ENCODE data around the gene SNAPC3.
A peak's percentile ranks its signal among the peaks of the same experiment; 100 is the strongest.
"Not testable (repeated sequence)": the region's sequence is repeated elsewhere in the genome, so short reads cannot be mapped to it uniquely, and the experiment has no call there.

SNAPC3 gene

GRCh38 chr9:15422372-15423230 lies at the start of gene SNAPC3:
TSS of gene SNAPC3 (plus strand) at chr9:15422876. CDS start at chr9:15422880, 4 bp downstream.
- DNase-seq, result peak; percentile 92

- no peak for DNase-seq
Observed at GRCh38 chr9:15373881-15374280, 48.8 kb upstream of the SNAPC3 start.

- no peak for DNase-seq
Observed at GRCh38 chr9:15374310-15374709, 48.4 kb upstream of the SNAPC3 start.

- DNase-seq, result no peak
Observed at GRCh38 chr9:15374825-15375224, 47.9 kb upstream of the SNAPC3 start.

- no peak for DNase-seq
Observed at GRCh38 chr9:15377625-15378540, 44.8 kb upstream of the SNAPC3 start.

- DNase-seq, result not testable (repeated sequence)
Observed at GRCh38 chr9:15379317-15379716, 43.4 kb upstream of the SNAPC3 start.

- DNase-seq, result not testable (repeated sequence)
Observed at GRCh38 chr9:15379888-15380287, 42.8 kb upstream of the SNAPC3 start.

GRCh38 chr9:15381491-15381890 lies 41.2 kb upstream of the SNAPC3 start:
- no peak for DNase-seq

- DNase-seq, result no peak
Observed at GRCh38 chr9:15386465-15386864, 36.2 kb upstream of the SNAPC3 start.

GRCh38 chr9:15389173-15389572 lies 33.5 kb upstream of the SNAPC3 start:
- DNase-seq, result no peak

- DNase-seq, result no peak
Observed at GRCh38 chr9:15389631-15390030, 33.0 kb upstream of the SNAPC3 start.

- no peak for DNase-seq
Observed at GRCh38 chr9:15390201-15390600, 32.5 kb upstream of the SNAPC3 start.

GRCh38 chr9:15392363-15392762 lies 30.3 kb upstream of the SNAPC3 start:
- no peak for DNase-seq

GRCh38 chr9:15400281-15400941 lies 22.3 kb upstream of the SNAPC3 start:
- no peak for DNase-seq

- no peak for DNase-seq
Observed at GRCh38 chr9:15401266-15401665, 21.4 kb upstream of the SNAPC3 start.

GRCh38 chr9:15403155-15403554 lies 19.5 kb upstream of the SNAPC3 start:
- no peak for DNase-seq

- no peak for DNase-seq
Observed at GRCh38 chr9:15404171-15404570, 18.5 kb upstream of the SNAPC3 start.

- DNase-seq, result peak; percentile 14
Observed at GRCh38 chr9:15416880-15417279, 5.8 kb upstream of the SNAPC3 start.

GRCh38 chr9:15417626-15418025 lies 5.0 kb upstream of the SNAPC3 start:
- DNase-seq, result no peak

GRCh38 chr9:15420796-15421195 lies 1.9 kb upstream of the SNAPC3 start:
- DNase-seq, result no peak

GRCh38 chr9:15421532-15421931 lies 1.1 kb upstream of the SNAPC3 start:
- DNase-seq, result no peak

GRCh38 chr9:15421990-15422371 lies 695 bp upstream of the SNAPC3 start:
- no peak for DNase-seq
